Ascending aorta (tissue), 2 donors: ENCODE results near the gene NRGN. TPM values are rescaled to one million over a fixed set of nuclear protein-coding genes. Genes with fewer than 3 reads are reported as not detected.
"Not testable (repeated sequence)": the region's sequence is repeated elsewhere in the genome, so short reads cannot be mapped to it uniquely, and the experiment has no call there.

Source experiments
- DNase-seq, 2 donors: peaks; one replicate each; pipeline ENCODE4 v3.0.0-alpha.2; 2019; ENCODE audit warnings: low spot score in 2 of 2
- H3K27ac ChIP-seq, 2 donors: fragments of 200-600 bp; sonication (generic); one replicate each; pipeline ENCODE4 v1.5.1; 2016 to 2017; ENCODE audit warnings: mild to moderate bottlenecking in 1 of 2
- H3K27me3 ChIP-seq: fragments of 200-600 bp; sonication (generic); one replicate; pipeline ENCODE4 v1.5.1; 2017
- H3K36me3 ChIP-seq, 2 donors: fragments of 200-600 bp; sonication (generic); one replicate each; pipeline ENCODE4 v1.5.1; 2016
- H3K4me1 ChIP-seq, 2 donors: fragments of 200-600 bp; sonication (generic); one replicate each; pipeline ENCODE4 v1.5.1; 2016 to 2017; ENCODE audit warnings: mild to moderate bottlenecking in 1 of 2
- H3K4me3 ChIP-seq, 2 donors: fragments of 200-600 bp; sonication (generic); one replicate each; pipeline ENCODE4 v1.5.1; 2016 to 2017; ENCODE audit warnings: mild to moderate bottlenecking in 1 of 2
- H3K9me3 ChIP-seq, 2 donors: fragments of 200-600 bp; sonication (generic); one replicate each; pipeline ENCODE4 v1.5.1; 2016
- intact Hi-C: fragments of 100-400 bp; cut with DNase I; formaldehyde crosslinking; loops from one replicate; pipeline ENCODE4 v1.15.1; 2023
- total RNA-seq: library from RNA; depleted of rRNA; stranded (reverse); fragments of >200 nt; gene quantifications from one replicate; pipeline ENCODE4 v1.1.0, GENCODE V29; 2016
- TF ChIP-seq, protein P1 (sequence below), 3 experiments: fragments of 200-600 bp in 2 of 3; fragments of 450-650 bp in 1 of 3; sonication (generic) in 2 of 3; IDR thresholded peaks; one replicate each; pipeline ENCODE4 v1.5.1; 2016 to 2019; ENCODE audit warnings: antibody characterized with exemption in 3 of 3, mild to moderate bottlenecking in 1 of 3, moderate library complexity in 1 of 3

The NRGN gene
- total RNA-seq, 1 donor from 2014 or later: 5.3 TPM

GRCh38 chr11:124768914-124769313 lies 29.2 kb downstream of the NRGN start:
- Histone ChIP-seq H3K27me3 (no peaks in the 10 kb centered on the region), H3K9me3 (no peaks in the 10 kb centered on the region), H3K36me3 (peaks cover 25 to 59% of the 10 kb centered on the region in 2 donors), H3K4me3 (no peak overlapping the region), H3K4me1 (no peaks in the 10 kb centered on the region), H3K27ac (no peak overlapping the region)
- no peak for DNase-seq
- TF ChIP-seq, protein P1, sequence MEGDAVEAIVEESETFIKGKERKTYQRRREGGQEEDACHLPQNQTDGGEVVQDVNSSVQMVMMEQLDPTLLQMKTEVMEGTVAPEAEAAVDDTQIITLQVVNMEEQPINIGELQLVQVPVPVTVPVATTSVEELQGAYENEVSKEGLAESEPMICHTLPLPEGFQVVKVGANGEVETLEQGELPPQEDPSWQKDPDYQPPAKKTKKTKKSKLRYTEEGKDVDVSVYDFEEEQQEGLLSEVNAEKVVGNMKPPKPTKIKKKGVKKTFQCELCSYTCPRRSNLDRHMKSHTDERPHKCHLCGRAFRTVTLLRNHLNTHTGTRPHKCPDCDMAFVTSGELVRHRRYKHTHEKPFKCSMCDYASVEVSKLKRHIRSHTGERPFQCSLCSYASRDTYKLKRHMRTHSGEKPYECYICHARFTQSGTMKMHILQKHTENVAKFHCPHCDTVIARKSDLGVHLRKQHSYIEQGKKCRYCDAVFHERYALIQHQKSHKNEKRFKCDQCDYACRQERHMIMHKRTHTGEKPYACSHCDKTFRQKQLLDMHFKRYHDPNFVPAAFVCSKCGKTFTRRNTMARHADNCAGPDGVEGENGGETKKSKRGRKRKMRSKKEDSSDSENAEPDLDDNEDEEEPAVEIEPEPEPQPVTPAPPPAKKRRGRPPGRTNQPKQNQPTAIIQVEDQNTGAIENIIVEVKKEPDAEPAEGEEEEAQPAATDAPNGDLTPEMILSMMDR (IDR thresholded peaks at IDR 0.05): no peak
- intact Hi-C loops: no loop called here

GRCh38 chr11:124769806-124770774 lies 30.3 kb downstream of the NRGN start:
- H3K9me3 ChIP-seq: no peaks in the 10 kb centered on the region
- H3K4me3 ChIP-seq: no peak overlapping the region
- TF ChIP-seq, protein P1 (IDR thresholded peaks at IDR 0.05): no peak
- no peaks in the 10 kb centered on the region for H3K4me1 ChIP-seq
- intact Hi-C loops: no loop called here
- H3K27me3 ChIP-seq: no peaks in the 10 kb centered on the region
- peaks cover 29 to 50% of the 10 kb centered on the region in 2 donors for H3K36me3 ChIP-seq
- no peak for DNase-seq
- no peak overlapping the region for H3K27ac ChIP-seq

DNA sequence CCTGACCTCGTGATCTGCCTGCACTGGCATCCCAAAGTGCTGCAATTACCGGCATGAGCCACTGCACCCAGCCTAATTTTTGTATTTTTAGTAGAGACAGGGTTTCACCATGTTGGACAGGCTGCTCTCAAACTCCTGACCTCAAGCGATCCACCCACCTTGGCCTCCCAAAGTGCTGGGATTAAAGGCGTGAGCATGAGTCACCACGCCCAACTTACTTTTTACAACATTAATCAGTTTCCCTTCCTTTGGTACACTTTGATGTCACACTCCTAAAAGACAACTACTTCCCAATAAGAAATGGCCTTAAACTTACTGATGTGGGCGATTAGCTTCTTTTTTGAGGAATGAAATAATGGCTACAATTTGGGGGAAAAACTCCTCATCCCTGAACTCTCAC lies 31.2 kb downstream of the NRGN start:
- peaks cover 29 to 44% of the 10 kb centered on the region in 2 donors for H3K36me3 ChIP-seq
- H3K4me3 ChIP-seq, H3K9me3 ChIP-seq, H3K27me3 ChIP-seq, DNase-seq, H3K27ac ChIP-seq, intact Hi-C loops, H3K4me1 ChIP-seq: not testable (repeated sequence)

DNA sequence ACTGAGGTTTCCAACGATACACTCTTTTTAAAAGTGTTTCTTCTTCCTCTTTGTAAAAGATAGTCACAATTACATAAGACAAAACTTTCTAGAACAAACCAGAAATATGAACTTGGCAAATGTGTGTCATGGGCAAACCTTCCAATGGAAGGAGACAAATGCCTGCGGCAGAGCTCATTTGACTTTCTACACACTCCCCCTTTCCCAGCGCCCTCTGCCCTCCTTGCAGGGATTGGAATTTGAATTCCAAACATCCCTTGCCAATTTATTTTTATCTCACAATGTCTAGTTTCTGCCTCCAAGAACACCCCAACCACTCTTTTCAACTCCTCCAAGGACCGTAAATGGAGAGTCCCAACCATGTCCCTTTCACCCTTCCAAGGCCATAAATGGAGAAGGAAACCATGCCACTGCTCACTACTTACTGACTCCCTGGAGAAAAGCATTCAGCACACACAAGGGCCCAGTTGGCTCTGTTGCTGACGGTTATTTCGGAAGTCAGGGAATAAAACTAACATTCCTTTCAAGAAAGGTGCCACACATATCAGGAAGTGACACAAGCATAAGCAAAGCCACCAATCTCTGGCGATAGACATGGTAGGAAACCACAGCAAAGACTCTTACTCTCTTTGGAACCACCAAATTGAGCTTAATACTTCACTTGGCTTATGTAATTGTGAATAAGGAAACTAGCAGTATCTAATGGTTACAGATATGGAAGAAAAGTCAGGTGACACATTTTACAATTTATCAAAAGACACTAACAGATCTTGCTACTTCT lies 37.3 kb downstream of the NRGN start:
- Histone ChIP-seq H3K9me3 (no peaks in the 10 kb centered on the region), H3K36me3 (peaks cover 3 to 7% of the 10 kb centered on the region in 2 donors), H3K27ac (peak overlapping the region; percentile 41 to 74), H3K4me3 (no peak overlapping the region), H3K27me3 (no peaks in the 10 kb centered on the region), H3K4me1 (peaks cover 0 to 3% of the 10 kb centered on the region in 2 donors)
- DNase-seq: peak in 1 of 2 donors; percentile 77
- TF ChIP-seq, protein P1 (IDR thresholded peaks at IDR 0.05): no peak
- intact Hi-C loops: no loop called here

DNA sequence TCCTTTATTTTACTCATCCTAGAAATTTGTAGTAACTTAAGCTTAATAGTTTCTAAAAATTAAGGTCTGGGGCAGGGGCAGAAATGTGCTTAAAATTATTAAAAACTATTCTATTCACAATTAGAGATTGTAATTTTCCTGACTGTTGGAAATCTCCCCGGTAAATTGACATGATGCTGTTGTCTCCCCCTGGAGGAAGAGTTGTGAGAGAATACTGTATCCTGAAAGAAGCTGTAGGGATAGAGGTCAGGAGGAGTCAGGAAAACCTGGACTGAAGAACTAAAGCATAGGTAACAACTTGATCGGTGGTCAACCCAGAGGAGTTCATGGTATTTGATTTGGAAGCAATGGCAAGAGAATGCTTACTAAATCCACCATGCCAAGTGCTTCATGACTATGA lies 38.5 kb downstream of the NRGN start:
- Histone ChIP-seq H3K9me3 (no peaks in the 10 kb centered on the region), H3K27ac (peak overlapping the region in 1 of 2 donors; percentile 74), H3K27me3 (no peaks in the 10 kb centered on the region), H3K36me3 (peaks cover 0 to 4% of the 10 kb centered on the region in 2 donors), H3K4me3 (no peak overlapping the region), H3K4me1 (peaks cover 0 to 3% of the 10 kb centered on the region in 2 donors)
- intact Hi-C loops: no loop called here
- TF ChIP-seq, protein P1 (IDR thresholded peaks at IDR 0.05): peak in 1 of 3 experiments; percentile 9
- no peak for DNase-seq
